Osteocyte (in vitro differentiated cells): Measurements from ENCODE around the gene GRIN2C. TPM values are rescaled to one million over a fixed set of nuclear protein-coding genes. Genes with fewer than 3 reads are reported as not detected.

ENCODE experiments used
- DNase-seq: peaks from one replicate; pipeline ENCODE4 v3.0.0; 2021; ENCODE audit warnings: mixed read lengths; ENCODE audit not compliant: unreplicated experiment; ENCODE audit errors: extremely low spot score
- H3K27ac Mint-ChIP-seq: one replicate; pipeline ENCODE4 v1.8.0; 2021; ENCODE audit warnings: mild to moderate bottlenecking, mixed read lengths; ENCODE audit not compliant: unreplicated experiment
- H3K27me3 Mint-ChIP-seq: one replicate; pipeline ENCODE4 v1.8.0; 2021; ENCODE audit warnings: mixed read lengths; ENCODE audit not compliant: unreplicated experiment
- H3K36me3 Mint-ChIP-seq: one replicate; pipeline ENCODE4 v1.8.0; 2021; ENCODE audit warnings: mixed read lengths; ENCODE audit not compliant: unreplicated experiment
- H3K4me1 Mint-ChIP-seq: one replicate; pipeline ENCODE4 v1.8.0; 2021; ENCODE audit warnings: mixed read lengths; ENCODE audit not compliant: unreplicated experiment
- H3K4me3 Mint-ChIP-seq: one replicate; pipeline ENCODE4 v1.8.0; 2021; ENCODE audit warnings: mild to moderate bottlenecking, moderate library complexity, mixed read lengths; ENCODE audit not compliant: unreplicated experiment
- H3K9me3 Mint-ChIP-seq: one replicate; pipeline ENCODE4 v1.8.0; 2021; ENCODE audit warnings: mixed read lengths; ENCODE audit not compliant: unreplicated experiment
- CTCF ChIP-seq: fragments of 200-600 bp; sonication (generic); IDR thresholded peaks from 2 replicates; pipeline ENCODE4 v1.5.0; 2021; ENCODE audit warnings: antibody characterized with exemption, mild to moderate bottlenecking, moderate library complexity
- total RNA-seq: library from RNA; stranded (reverse); gene quantifications from 2 replicates; pipeline ENCODE4 v1.2.1, GENCODE V29; 2021

Gene GRIN2C
- total RNA-seq, 1 donor from 2014 or later: 0.13 TPM

DNA sequence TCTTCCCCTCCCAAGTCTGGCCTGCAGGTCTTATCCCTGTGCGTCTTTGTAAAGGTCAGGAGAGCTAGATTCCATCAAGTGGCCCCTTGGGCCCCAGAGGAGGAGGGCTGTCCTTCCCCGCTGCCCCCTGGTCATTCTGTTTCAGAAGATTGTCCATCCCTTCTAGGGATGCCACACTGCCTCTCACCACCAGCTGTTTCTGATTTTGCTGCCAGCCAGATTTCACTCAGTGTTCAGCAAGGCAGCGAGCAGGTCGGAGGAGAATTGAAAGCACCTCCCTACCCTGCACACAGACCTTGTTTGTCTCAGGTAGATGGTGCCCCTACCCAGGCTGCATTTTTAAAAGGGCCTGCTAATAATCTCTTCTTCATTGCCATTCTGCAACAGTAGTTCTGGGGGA is 61.9 kb downstream of the GRIN2C start:
- Mint-ChIP-seq H3K27ac (peak overlapping the region; percentile 75), H3K36me3 (peaks cover 32% of the 10 kb centered on the region), H3K4me3 (no peak overlapping the region), H3K4me1 (peaks cover 28% of the 10 kb centered on the region), H3K9me3 (no peaks in the 10 kb centered on the region), H3K27me3 (no peaks in the 10 kb centered on the region)
- DNase-seq: no peak
- TF ChIP-seq CTCF: no peak

DNA sequence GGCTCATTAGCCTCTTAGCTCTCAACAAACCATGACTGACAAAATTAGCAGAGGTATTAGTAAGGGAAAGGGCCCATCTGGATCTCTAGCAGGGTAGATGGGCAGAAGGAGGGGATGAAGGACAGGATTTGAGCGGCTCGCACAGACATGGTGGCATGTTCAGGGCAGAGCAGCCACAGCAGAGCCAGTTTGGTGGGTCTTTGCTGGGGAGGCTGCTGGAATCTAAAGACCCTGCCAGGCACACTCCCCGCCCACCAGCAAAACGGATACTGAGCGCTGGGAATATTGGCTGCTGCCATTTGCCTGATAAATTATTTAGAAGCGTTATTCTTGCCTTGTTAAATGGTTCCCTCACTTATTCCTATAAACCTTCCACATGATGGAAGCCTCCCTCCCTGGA is 62.8 kb downstream of the GRIN2C start:
- H3K9me3 Mint-ChIP-seq: no peaks in the 10 kb centered on the region
- peaks cover 31% of the 10 kb centered on the region for H3K36me3 Mint-ChIP-seq
- TF ChIP-seq CTCF: no peak
- peaks cover 28% of the 10 kb centered on the region for H3K4me1 Mint-ChIP-seq
- H3K27ac Mint-ChIP-seq: peak overlapping the region; percentile 46
- no peak overlapping the region for H3K4me3 Mint-ChIP-seq
- no peaks in the 10 kb centered on the region for H3K27me3 Mint-ChIP-seq
- no peak for DNase-seq

DNA sequence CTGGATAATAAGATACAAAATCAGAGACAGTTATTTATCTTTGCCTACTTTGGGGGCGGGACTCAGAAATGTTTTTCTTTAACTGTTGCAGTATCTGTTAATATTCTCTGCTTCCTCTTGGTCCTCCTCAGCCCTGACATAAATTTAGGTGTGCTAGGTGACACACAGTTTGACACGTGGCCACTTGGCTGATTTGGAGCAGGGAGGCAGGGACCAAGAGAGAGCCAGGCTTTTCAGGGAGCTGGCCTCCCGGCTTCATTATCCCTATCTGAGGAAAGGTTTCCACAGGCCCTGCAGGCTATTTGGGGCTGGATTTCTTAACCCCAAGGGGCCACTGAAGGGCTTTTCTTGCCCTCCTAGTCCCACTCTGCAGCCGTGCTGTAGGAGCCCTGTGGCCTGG is 63.5 kb downstream of the GRIN2C start:
- TF ChIP-seq CTCF: no peak
- H3K27me3 Mint-ChIP-seq: no peaks in the 10 kb centered on the region
- H3K4me1 Mint-ChIP-seq: peaks cover 31% of the 10 kb centered on the region
- no peaks in the 10 kb centered on the region for H3K9me3 Mint-ChIP-seq
- no peak for DNase-seq
- peaks cover 31% of the 10 kb centered on the region for H3K36me3 Mint-ChIP-seq
- H3K27ac Mint-ChIP-seq: no peak overlapping the region
- H3K4me3 Mint-ChIP-seq: no peak overlapping the region

GRCh38 chr17:74795327-74796020 is 64.2 kb downstream of the GRIN2C start:
- H3K4me3 Mint-ChIP-seq: no peak overlapping the region
- no peak overlapping the region for H3K27ac Mint-ChIP-seq
- H3K4me1 Mint-ChIP-seq: peaks cover 31% of the 10 kb centered on the region
- DNase-seq: no peak
- no peak for TF ChIP-seq CTCF
- no peaks in the 10 kb centered on the region for H3K27me3 Mint-ChIP-seq
- no peaks in the 10 kb centered on the region for H3K9me3 Mint-ChIP-seq
- peaks cover 32% of the 10 kb centered on the region for H3K36me3 Mint-ChIP-seq

- Mint-ChIP-seq H3K9me3 (no peaks in the 10 kb centered on the region), H3K36me3 (peaks cover 33% of the 10 kb centered on the region), H3K4me3 (no peak overlapping the region), H3K4me1 (peaks cover 15% of the 10 kb centered on the region), H3K27ac (no peak overlapping the region), H3K27me3 (no peaks in the 10 kb centered on the region)
- no peak for TF ChIP-seq CTCF
- no peak for DNase-seq
Observed at GRCh38 chr17:74792586-74793105, 67.0 kb downstream of the GRIN2C start.

Other genes with a start within 250 kb of the GRIN2C start
- not detected in 2 replicates for gene CD300E, start 236.1 kb downstream of the GRIN2C start, total RNA-seq
- gene CD300LF, start 147.0 kb downstream of the GRIN2C start, total RNA-seq: not detected in 2 replicates
- gene RAB37, start 122.6 kb downstream of the GRIN2C start, total RNA-seq: not detected in 2 replicates
- gene NHERF1, start 111.3 kb downstream of the GRIN2C start, total RNA-seq: 117 and 125 TPM in 2 replicates
- gene NAT9, start 83.5 kb downstream of the GRIN2C start, total RNA-seq: 48.6 and 52.5 TPM in 2 replicates
- 9.1 and 11.2 TPM in 2 replicates for gene FDXR, start 13.1 kb upstream of the GRIN2C start, total RNA-seq
- not detected in 2 replicates for gene FADS6, start 33.7 kb upstream of the GRIN2C start, total RNA-seq
- gene USH1G, start 63.4 kb upstream of the GRIN2C start, total RNA-seq: not detected in 2 replicates
- gene OTOP2, start 64.4 kb upstream of the GRIN2C start, total RNA-seq: not detected in 2 replicates
- not detected in 2 replicates for gene OTOP3, start 76.0 kb upstream of the GRIN2C start, total RNA-seq
- gene HID1, start 112.9 kb upstream of the GRIN2C start, total RNA-seq: 10.1 and 11.9 TPM in 2 replicates
- 21.4 and 22.8 TPM in 2 replicates for gene CDR2L, start 127.7 kb upstream of the GRIN2C start, total RNA-seq
- 22.4 and 25.1 TPM in 2 replicates for gene MRPL58, start 152.8 kb upstream of the GRIN2C start, total RNA-seq
- gene ATP5PD, start 187.1 kb upstream of the GRIN2C start, total RNA-seq: 195 and 212 TPM in 2 replicates
- 22.3 and 23.7 TPM in 2 replicates for gene KCTD2, start 187.3 kb upstream of the GRIN2C start, total RNA-seq
- gene SLC16A5, start 228.1 kb upstream of the GRIN2C start, total RNA-seq: 7.0 and 7.6 TPM in 2 replicates